Astrocyte of the spinal cord (primary cell): Measurements from ENCODE around the gene MRPL10.
A peak's percentile ranks its signal among the peaks of the same experiment; 100 is the strongest.

Experiments used
- DNase-seq: peaks from one replicate; pipeline ENCODE4 v3.0.0; 2011; ENCODE audit warnings: low read depth, low spot score
- H3K4me3 ChIP-seq: 2 replicates; pipeline ENCODE4 v1.5.1; 2011; ENCODE audit warnings: low read depth, mild to moderate bottlenecking, low read length, moderate library complexity
- in situ Hi-C: cut with HindIII; loops from 2 replicates; pipeline ENCODE4 v1.10.0; 2017; ENCODE audit warnings: low sequenced_read_pairs
- TF ChIP-seq, protein P1 (sequence below): IDR thresholded peaks from 2 replicates; pipeline ENCODE4 v1.5.1; 2012; ENCODE audit warnings: low read depth, mild to moderate bottlenecking, low read length, inconsistent platforms

MRPL10 gene

DNA sequence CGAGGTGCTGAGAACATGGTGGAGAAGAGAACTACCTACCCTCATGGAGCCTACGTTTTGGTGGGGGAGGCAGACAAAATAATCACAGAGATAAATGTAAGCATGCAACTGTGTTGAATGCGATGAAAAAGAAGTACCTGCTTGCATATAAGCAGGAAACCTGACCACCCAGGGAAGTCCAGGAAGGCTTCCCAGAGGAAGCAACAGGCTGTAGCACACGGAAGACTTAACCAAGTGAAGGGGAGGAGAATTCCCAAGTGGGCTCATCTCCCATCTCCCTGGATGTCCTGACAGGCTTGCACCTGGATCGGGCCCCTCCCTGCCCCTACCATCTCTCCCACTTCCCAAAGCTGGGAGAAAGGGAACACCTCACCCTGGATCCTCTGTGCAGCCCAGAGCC is 7.7 kb upstream of the MRPL10 start:
- H3K4me3 ChIP-seq, result no peak overlapping the region
- DNase-seq, result no peak
- TF ChIP-seq, protein P1, sequence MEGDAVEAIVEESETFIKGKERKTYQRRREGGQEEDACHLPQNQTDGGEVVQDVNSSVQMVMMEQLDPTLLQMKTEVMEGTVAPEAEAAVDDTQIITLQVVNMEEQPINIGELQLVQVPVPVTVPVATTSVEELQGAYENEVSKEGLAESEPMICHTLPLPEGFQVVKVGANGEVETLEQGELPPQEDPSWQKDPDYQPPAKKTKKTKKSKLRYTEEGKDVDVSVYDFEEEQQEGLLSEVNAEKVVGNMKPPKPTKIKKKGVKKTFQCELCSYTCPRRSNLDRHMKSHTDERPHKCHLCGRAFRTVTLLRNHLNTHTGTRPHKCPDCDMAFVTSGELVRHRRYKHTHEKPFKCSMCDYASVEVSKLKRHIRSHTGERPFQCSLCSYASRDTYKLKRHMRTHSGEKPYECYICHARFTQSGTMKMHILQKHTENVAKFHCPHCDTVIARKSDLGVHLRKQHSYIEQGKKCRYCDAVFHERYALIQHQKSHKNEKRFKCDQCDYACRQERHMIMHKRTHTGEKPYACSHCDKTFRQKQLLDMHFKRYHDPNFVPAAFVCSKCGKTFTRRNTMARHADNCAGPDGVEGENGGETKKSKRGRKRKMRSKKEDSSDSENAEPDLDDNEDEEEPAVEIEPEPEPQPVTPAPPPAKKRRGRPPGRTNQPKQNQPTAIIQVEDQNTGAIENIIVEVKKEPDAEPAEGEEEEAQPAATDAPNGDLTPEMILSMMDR, result no peak
- in situ Hi-C loops, result no loop called here

DNA sequence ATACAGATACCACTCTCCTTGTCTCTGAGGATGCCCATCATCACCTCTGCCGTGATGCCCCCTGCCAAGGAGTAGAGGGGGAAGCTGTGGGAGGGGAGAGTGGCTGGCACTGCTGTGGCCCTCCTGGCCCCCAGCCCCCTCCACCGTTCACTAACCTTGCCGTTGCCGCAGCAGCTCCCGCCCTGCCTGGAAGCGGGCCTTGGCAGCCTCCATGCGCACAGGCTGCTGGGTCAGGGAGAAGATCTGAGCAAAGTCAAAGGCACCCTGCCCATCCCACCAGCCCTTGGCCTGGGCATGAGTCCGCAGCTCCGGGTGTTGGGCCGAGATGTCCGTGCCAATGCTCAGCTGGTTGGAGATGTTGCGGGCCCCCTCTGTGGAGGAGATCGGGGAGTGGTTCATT is 7.3 kb upstream of the MRPL10 start:
- in situ Hi-C loops, result no loop called here
- TF ChIP-seq, protein P1, result no peak
- no peak for DNase-seq
- no peak overlapping the region for H3K4me3 ChIP-seq

DNA sequence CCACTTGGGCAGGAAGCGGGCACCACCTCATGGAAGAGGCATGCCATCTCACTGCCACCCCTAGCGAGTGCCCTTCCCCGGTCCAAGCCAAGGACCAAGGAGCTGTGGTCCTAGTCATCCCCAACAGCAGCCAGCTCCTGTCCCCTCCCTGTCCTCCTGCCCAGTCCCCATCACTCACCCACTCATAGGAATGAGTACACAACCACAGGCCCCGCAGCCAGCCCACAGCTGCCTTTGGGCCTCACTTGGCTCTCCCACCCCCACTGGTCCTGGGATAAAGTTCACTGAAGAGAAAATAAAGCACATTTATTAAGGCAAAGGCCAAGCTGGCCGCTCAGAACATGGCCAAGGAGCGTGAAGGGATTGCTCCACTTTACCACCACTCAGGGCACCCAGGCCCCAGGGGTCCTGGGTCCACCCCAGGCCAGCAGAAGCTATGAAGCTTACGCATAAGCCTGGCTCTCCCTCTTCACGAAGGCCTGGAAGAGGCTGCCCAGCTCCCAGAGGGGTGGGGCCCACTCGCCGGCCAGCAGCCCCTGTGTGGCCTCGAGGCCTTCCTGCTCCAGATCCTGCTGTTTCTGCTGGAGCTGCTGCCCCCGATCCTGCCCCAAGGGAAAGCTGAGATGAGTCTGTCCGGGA is 6.2 kb upstream of the MRPL10 start:
- in situ Hi-C loops, result no loop called here
- DNase-seq, result peak; percentile 46
- no peak overlapping the region for H3K4me3 ChIP-seq
- TF ChIP-seq, protein P1, result no peak

DNA sequence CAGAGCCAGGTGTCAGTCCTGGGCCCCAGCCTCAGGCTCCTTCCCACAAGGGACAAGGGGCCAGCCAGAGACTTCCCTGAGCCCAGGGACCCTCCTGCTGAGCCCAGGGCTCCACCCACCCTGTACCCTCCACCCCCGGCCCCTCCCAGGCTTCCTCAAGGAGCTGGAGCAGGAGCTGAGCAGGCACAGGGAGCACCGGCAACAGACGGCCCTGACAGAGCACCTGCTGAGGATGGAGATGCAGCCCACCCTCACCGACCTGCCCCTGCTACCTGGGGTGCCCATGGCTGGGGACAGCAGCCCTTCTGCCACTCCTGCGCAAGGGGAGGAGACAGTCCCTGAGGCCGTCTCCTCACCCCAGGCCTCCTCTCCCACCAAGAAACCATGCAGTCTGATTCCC is 5.3 kb upstream of the MRPL10 start:
- TF ChIP-seq, protein P1, result no peak
- H3K4me3 ChIP-seq, result no peak overlapping the region
- in situ Hi-C loops, result no loop called here
- DNase-seq, result no peak

DNA sequence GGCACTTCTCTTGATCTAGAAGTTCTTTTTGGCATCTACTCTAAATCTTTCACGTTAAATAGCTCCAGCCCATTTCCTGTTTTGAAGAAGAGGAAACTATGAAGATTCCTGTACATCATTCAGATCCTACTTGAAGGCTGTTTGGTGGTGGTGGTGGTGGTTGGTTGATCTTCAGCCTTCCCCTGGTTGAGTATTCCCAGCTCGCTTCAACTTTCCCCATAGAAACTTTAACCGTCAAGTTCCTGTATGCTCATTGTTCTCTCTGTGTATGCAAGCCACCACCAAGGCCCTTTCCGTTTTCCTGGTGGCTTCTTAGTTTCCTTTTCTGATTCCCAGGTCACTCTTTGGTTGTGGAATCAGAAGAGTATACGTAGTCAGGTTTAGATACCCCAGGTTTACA is 3.4 kb upstream of the MRPL10 start:
- in situ Hi-C loops, result no loop called here

DNA sequence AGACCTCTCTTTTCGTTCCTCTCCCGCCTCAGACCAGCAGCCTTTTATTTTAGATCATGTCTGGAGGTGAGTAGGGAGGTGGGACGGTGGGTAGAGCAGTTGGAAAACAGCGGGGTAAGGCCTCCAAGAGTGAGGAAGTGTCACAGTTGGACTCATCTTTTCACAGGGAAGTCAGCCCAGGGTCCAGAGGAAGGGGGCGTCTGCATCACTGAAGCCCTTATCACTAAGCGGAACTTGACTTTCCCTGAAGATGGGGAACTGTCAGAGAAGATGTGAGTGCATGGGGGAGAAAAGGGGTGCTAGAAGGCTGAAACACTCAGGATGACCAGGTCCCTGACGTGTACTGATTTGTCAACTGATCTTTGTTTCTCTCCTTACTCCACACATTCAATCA is 590 bp upstream of the MRPL10 start:
- peak overlapping the region; percentile 96 for H3K4me3 ChIP-seq
- TF ChIP-seq, protein P1, result no peak
- in situ Hi-C loops, result no loop called here
- no peak for DNase-seq

More for the DNA sequence above, 3.4 kb upstream of the MRPL10 start:
- no peak overlapping the region for H3K4me3 ChIP-seq
- TF ChIP-seq, protein P1, result no peak
- DNase-seq, result no peak
